Measurements from ENCODE around the gene MRPS6.

Gene MRPS6

GRCh38 chr21:34148826-34149558, 75.6 kb downstream of the MRPS6 start:
- TF ChIP-seq CTCF (IDR thresholded peaks at IDR 0.05; ENCODE audit: insufficient read depth, low read depth, low read length, missing control alignments), result no peak
- no peak overlapping the region for H3K4me3 ChIP-seq (ENCODE audit: low read length)
- DNase-seq (ENCODE audit: low read depth), result no peak

GRCh38 chr21:34152500-34152899, 79.1 kb downstream of the MRPS6 start:
- DNase-seq (ENCODE audit: low read depth), result no peak
- no peak for TF ChIP-seq CTCF (IDR thresholded peaks at IDR 0.05; ENCODE audit: insufficient read depth, low read depth, low read length, missing control alignments)
- no peak overlapping the region for H3K4me3 ChIP-seq (ENCODE audit: low read length)

- DNase-seq (ENCODE audit: low read depth), result no peak
- H3K4me3 ChIP-seq (ENCODE audit: low read length), result no peak overlapping the region
- TF ChIP-seq CTCF (IDR thresholded peaks at IDR 0.05; ENCODE audit: insufficient read depth, low read depth, low read length, missing control alignments), result no peak
These were observed 81.5 kb downstream of the MRPS6 start for GRCh38 chr21:34154878-34155277.

- no peak for DNase-seq (ENCODE audit: low read depth)
- no peak for TF ChIP-seq CTCF (IDR thresholded peaks at IDR 0.05; ENCODE audit: insufficient read depth, low read depth, low read length, missing control alignments)
- no peak overlapping the region for H3K4me3 ChIP-seq (ENCODE audit: low read length)
These were observed 83.6 kb downstream of the MRPS6 start for GRCh38 chr21:34156957-34157356.

- H3K4me3 ChIP-seq (ENCODE audit: low read length), result no peak overlapping the region
- DNase-seq (ENCODE audit: low read depth), result peak; percentile 44
- TF ChIP-seq CTCF (IDR thresholded peaks at IDR 0.05; ENCODE audit: insufficient read depth, low read depth, low read length, missing control alignments), result no peak
These were observed 84.1 kb downstream of the MRPS6 start for GRCh38 chr21:34157521-34157920.

GRCh38 chr21:34158866-34159835, 85.8 kb downstream of the MRPS6 start:
- no peak for DNase-seq (ENCODE audit: low read depth)
- no peak overlapping the region for H3K4me3 ChIP-seq (ENCODE audit: low read length)
- no peak for TF ChIP-seq CTCF (IDR thresholded peaks at IDR 0.05; ENCODE audit: insufficient read depth, low read depth, low read length, missing control alignments)
